SJCRH30 (cell line): ENCODE results near the gene ATP4A. TPM values are rescaled to one million over a fixed set of nuclear protein-coding genes. Genes with fewer than 3 reads are reported as not detected.

ENCODE experiments used
- DNase-seq, 2 experiments: peaks; one replicate each; pipeline ENCODE4 v3.0.0-alpha.2; 2015 to 2020
- H3K27ac ChIP-seq: fragments of 250-450 bp; sonication (Bioruptor Pico); 2 replicates; pipeline ENCODE4 v1.5.1; 2020; ENCODE audit warnings: mild to moderate bottlenecking, moderate library complexity
- H3K27me3 ChIP-seq: fragments of 250-450 bp; sonication (Bioruptor Pico); 2 replicates; pipeline ENCODE4 v1.5.1; 2020; ENCODE audit warnings: mild to moderate bottlenecking, moderate library complexity
- H3K36me3 ChIP-seq: fragments of 250-450 bp; sonication (Bioruptor Pico); 2 replicates; pipeline ENCODE4 v1.5.1; 2020; ENCODE audit warnings: mild to moderate bottlenecking, moderate library complexity
- H3K4me1 ChIP-seq: fragments of 250-450 bp; sonication (Bioruptor Pico); 2 replicates; pipeline ENCODE4 v1.5.1; 2020; ENCODE audit warnings: mild to moderate bottlenecking, moderate library complexity
- H3K4me3 ChIP-seq: fragments of 250-450 bp; sonication (Bioruptor Pico); 2 replicates; pipeline ENCODE4 v1.5.1; 2020; ENCODE audit warnings: mild to moderate bottlenecking, moderate library complexity
- H3K9me3 ChIP-seq: fragments of 250-450 bp; sonication (Bioruptor Pico); replicated peaks from 2 replicates; pipeline ENCODE4 v1.5.1; 2020; ENCODE audit warnings: mild to moderate bottlenecking, moderate library complexity
- total RNA-seq: library from RNA; depleted of rRNA; stranded (reverse); fragments of >200 nt; shearing (Covaris generic); gene quantifications from 2 replicates; pipeline ENCODE4 v1.2.3, GENCODE V29; 2014

Gene ATP4A
- total RNA-seq, 1 experiment from 2014 or later: 0.14 TPM

- no peaks in the 10 kb centered on the region for H3K36me3 ChIP-seq
Observed at GRCh38 chr19:35558400-35559280, 4.8 kb downstream of the ATP4A start.

DNA sequence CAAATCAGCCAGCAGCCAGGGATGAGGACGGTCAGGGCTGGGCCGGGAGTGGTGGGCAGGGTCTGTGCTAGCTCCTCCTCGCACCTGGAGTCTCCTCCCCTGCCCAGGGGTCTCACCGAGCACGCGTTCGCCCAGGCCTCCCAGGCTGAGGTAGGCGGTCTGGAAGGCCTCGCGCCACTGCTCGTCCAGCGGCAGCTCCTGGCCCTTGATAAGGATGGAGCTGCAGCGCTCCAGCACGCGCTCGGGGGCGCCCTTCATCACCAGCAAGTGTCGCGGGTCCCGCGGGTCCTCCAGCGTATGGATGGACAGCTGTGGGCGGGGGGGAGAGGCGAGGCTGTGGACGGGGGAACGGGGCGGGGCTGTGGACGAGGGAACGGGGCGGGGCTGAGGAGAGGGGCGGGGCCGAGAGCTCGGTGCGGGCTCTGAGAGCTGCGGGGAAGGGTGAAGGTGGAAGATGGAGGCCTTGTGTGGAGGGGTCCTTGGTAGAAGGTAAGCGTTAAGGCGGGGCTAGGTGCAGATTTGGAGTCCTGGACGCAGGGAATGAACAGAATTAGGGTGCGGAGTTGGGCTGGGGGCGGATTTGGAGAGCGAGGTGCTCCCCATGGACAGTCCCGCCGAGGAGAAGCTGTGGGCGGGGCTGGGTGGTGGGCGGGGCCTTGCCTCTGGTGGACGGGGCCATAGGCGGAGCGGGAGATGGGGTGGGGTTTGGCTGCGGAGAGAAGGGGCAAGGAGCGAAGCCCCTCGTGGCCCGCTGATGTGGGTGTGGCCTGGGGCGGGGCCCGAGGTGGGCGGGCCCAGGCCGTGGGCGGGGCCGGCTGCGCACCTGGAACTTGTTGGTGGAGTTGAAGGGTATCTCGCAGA lies 5.7 kb downstream of the ATP4A start:
- Histone ChIP-seq H3K4me1 (no peaks in the 10 kb centered on the region), H3K27me3 (no peaks in the 10 kb centered on the region), H3K4me3 (no peak overlapping the region), H3K36me3 (no peaks in the 10 kb centered on the region), H3K9me3 (no peaks in the 10 kb centered on the region), H3K27ac (no peak overlapping the region)
- peak; percentile 76 to 79 for DNase-seq

More at GRCh38 chr19:35558400-35559280, 4.8 kb downstream of the ATP4A start:
- no peak overlapping the region for H3K27ac ChIP-seq
- no peak overlapping the region for H3K4me3 ChIP-seq
- H3K27me3 ChIP-seq: no peaks in the 10 kb centered on the region
- DNase-seq: no peak
- no peaks in the 10 kb centered on the region for H3K4me1 ChIP-seq
- no peaks in the 10 kb centered on the region for H3K9me3 ChIP-seq

DNA sequence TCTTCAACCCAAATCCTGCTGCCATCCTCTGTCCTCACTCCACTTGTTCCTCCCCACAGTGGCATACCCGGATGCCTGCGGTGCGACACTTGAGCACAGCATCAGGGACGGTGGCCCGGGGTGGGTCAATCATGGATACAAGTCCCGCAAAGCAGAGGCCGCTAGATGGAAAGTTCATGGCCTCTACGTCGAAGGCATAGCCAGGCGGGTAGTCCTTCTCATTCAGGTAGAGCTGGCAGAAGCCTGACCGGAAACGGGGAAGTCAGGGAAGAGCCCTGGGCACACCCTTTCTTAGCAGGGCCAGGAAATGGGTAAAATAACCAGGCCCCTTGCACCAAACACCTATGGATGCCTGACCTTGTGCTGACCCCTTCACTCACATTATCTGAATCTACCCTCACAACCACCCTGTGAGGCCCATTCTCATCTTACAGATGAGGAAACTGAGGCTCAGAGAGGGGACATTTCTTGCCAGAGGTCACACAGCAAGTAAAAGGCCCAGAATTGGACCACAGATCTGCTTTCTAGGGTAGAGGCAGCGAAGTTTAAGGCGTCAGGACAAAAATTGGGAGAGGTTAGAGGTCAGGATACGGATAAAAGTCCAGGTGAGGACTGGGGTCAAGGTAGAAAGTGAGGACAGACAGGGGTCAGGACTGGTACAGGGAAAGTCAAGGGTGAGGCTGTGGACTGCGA lies 6.5 kb downstream of the ATP4A start:
- Histone ChIP-seq H3K4me3 (no peak overlapping the region), H3K27me3 (no peaks in the 10 kb centered on the region), H3K4me1 (no peaks in the 10 kb centered on the region), H3K36me3 (no peaks in the 10 kb centered on the region), H3K27ac (no peak overlapping the region), H3K9me3 (no peaks in the 10 kb centered on the region)
- DNase-seq: no peak

GRCh38 chr19:35556025-35556590 lies 7.3 kb downstream of the ATP4A start:
- no peaks in the 10 kb centered on the region for H3K36me3 ChIP-seq
- H3K9me3 ChIP-seq: no peaks in the 10 kb centered on the region
- no peak overlapping the region for H3K4me3 ChIP-seq
- H3K27ac ChIP-seq: no peak overlapping the region
- H3K4me1 ChIP-seq: no peaks in the 10 kb centered on the region
- DNase-seq: no peak
- no peaks in the 10 kb centered on the region for H3K27me3 ChIP-seq

DNA sequence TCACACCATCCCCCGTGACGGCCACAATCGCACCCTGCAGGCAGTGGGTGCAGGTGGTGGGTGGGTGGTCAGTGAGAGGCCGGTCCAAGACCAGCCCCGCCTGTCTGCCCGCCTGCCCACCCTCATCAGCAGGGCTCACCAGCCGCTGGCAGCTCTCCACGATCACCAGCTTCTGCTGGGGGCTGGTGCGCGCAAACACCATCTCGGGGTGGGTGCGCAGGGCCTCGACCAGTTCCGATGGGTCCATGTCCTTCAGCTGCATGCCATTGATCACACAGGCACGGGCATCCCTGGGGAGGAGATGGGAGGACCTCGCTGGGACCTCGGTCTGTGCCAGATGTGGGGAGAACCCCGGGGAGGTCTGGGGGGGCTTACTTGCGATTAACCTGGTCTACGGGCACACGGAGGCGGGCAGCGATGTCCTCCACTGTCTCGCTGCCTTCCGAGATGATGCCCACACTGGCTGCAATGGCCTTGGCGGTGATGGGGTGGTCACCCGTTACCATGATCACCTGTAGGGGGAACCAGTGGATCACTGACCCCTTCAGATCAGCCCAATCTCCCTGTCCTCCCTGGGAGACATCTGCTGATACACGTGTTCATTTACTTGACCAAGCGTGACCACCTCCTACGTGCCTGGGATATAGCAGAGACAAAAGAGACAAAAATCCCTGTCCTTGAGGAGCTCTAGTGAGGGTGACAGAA lies 8.0 kb downstream of the ATP4A start:
- DNase-seq: peak; percentile 73 to 79
- Histone ChIP-seq H3K36me3 (no peaks in the 10 kb centered on the region), H3K9me3 (no peaks in the 10 kb centered on the region), H3K4me1 (no peaks in the 10 kb centered on the region), H3K27me3 (no peaks in the 10 kb centered on the region), H3K27ac (no peak overlapping the region), H3K4me3 (no peak overlapping the region)

- Histone ChIP-seq H3K27ac (no peak overlapping the region), H3K4me3 (no peak overlapping the region), H3K9me3 (no peaks in the 10 kb centered on the region), H3K36me3 (no peaks in the 10 kb centered on the region), H3K27me3 (no peaks in the 10 kb centered on the region), H3K4me1 (no peaks in the 10 kb centered on the region)
- no peak for DNase-seq
Observed at GRCh38 chr19:35554076-35554475, 9.4 kb downstream of the ATP4A start.

GRCh38 chr19:35553385-35554000 lies 10.0 kb downstream of the ATP4A start:
- Histone ChIP-seq H3K27ac (no peak overlapping the region), H3K36me3 (no peaks in the 10 kb centered on the region), H3K4me1 (no peaks in the 10 kb centered on the region), H3K27me3 (no peaks in the 10 kb centered on the region), H3K4me3 (no peak overlapping the region), H3K9me3 (no peaks in the 10 kb centered on the region)
- no peak for DNase-seq

GRCh38 chr19:35552534-35553384 lies 10.7 kb downstream of the ATP4A start:
- no peak for DNase-seq
- no peak overlapping the region for H3K27ac ChIP-seq
- H3K9me3 ChIP-seq: no peaks in the 10 kb centered on the region
- no peaks in the 10 kb centered on the region for H3K4me1 ChIP-seq
- no peaks in the 10 kb centered on the region for H3K36me3 ChIP-seq
- H3K27me3 ChIP-seq: no peaks in the 10 kb centered on the region
- no peak overlapping the region for H3K4me3 ChIP-seq

DNA sequence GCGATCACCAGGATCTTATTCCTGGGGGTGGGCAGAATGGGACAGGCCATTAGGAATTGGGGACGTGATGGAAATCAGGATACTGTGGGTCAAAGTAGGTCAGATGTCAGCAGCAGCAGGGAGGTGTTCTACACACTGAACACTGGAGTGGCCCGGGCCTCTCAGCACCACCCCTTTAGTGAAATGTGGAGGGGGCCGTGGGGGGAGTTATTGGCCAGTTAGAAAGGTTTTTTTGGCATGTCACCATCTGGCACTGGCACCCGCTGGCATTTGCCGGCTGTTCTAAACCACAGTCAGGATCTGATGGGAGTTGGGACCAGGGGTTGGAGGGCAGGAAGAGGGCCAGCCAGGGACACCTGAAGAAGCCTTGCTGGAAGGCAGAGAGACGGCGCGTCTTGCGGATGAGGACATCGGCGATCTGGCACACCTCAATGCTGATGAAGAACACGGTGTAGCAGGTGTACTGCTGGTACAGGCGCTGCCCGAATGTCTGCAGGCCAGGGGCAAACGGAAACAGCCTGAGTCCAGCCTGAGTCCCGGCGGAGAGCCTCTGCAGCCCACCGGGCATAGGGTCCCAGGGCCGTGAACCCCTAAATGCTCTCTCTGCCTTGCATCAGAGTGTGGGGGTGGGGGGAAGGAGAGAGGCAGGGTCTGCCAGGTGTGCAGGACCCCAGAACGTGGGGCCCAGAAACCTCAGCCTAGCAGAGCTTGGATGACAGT lies 12.2 kb downstream of the ATP4A start:
- Histone ChIP-seq H3K36me3 (no peaks in the 10 kb centered on the region), H3K27ac (no peak overlapping the region), H3K4me1 (peaks cover 4% of the 10 kb centered on the region; the same call in 1 of the 2 replicates), H3K4me3 (no peak overlapping the region), H3K9me3 (no peaks in the 10 kb centered on the region), H3K27me3 (no peaks in the 10 kb centered on the region)
- DNase-seq: no peak

- H3K9me3 ChIP-seq: no peaks in the 10 kb centered on the region
- peaks cover 4% of the 10 kb centered on the region; the same call in 1 of the 2 replicates for H3K4me1 ChIP-seq
- no peak overlapping the region for H3K4me3 ChIP-seq
- no peak for DNase-seq
- H3K27ac ChIP-seq: no peak overlapping the region
- H3K27me3 ChIP-seq: no peaks in the 10 kb centered on the region
- H3K36me3 ChIP-seq: no peaks in the 10 kb centered on the region
Observed at GRCh38 chr19:35549879-35550523, 13.5 kb downstream of the ATP4A start.

DNA sequence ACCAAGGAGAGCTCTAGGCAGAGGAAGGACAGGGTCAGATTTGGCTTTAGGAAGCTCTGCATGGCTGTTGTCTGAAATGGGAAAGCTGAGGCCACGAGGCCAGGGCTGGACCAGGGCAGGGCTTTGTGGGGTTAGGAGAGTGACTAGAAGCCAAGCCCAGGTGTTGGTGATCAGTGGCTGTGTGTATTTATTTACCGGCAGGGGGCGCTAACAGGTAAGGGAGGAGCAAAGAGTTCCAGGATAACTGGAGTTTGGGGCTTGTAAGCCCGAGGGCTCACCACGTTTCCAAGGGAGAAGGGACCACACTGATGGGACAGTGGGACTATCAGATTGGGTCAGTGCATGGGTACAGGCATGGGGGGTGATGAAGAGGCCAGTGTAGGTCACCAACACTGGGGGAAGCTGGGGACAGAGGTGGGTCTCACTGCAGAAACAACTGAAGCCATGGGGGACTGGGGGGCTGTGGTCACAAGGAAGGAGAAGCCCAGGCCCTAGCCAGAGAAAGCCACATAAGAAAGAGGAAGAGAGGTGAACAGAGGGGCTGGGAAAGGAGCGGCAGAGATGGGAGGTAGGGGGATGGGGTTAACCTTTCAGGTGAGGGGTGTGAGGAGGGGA lies 14.2 kb downstream of the ATP4A start:
- no peak overlapping the region for H3K4me3 ChIP-seq
- H3K9me3 ChIP-seq: no peaks in the 10 kb centered on the region
- H3K27me3 ChIP-seq: no peaks in the 10 kb centered on the region
- no peak overlapping the region for H3K27ac ChIP-seq
- peak; percentile 66 to 87 for DNase-seq
- no peaks in the 10 kb centered on the region for H3K36me3 ChIP-seq
- H3K4me1 ChIP-seq: peaks cover 4% of the 10 kb centered on the region; the same call in 1 of the 2 replicates

DNA sequence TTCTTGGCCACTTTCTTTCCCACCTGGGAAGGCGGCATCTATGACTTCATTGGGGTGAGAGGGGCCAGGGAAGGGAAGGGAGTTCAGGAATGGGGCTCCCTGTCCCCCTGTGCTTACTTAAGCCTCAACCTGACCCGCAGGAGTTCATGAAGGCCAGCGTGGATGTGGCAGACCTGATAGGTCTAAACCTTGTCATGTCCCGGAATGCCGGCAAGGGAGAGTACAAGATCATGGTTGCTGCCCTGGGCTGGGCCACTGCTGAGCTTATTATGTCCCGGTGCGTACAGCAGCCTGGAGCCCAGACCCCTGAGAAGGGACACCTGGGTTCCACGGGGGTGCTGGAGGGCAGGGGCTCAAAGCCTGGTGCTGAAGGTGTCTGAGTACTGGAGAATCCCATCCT lies 16.9 kb downstream of the ATP4A start:
- H3K4me1 ChIP-seq: peaks cover 4% of the 10 kb centered on the region; the same call in 1 of the 2 replicates
- H3K4me3 ChIP-seq: peak overlapping the region; percentile 84
- H3K9me3 ChIP-seq: no peaks in the 10 kb centered on the region
- H3K27me3 ChIP-seq: no peaks in the 10 kb centered on the region
- H3K27ac ChIP-seq: no peak overlapping the region; the same call in 1 of the 2 replicates
- no peak for DNase-seq
- no peaks in the 10 kb centered on the region for H3K36me3 ChIP-seq
